Large intestine (tissue), 3 donors: ENCODE data around the gene GALNT14. TPM values are rescaled to one million over a fixed set of nuclear protein-coding genes. Genes with fewer than 3 reads are reported as not detected.

Experiments used
- DNase-seq, 2 donors: peaks; one replicate each; pipeline versions ENCODE4 v3.0.0 to v3.0.0-alpha.2; 2013
- H3K27ac ChIP-seq: one replicate; pipeline ENCODE4 v1.5.1; 2013; ENCODE audit warnings: low read length
- H3K27me3 ChIP-seq: 2 replicates; pipeline ENCODE4 v1.6.1; 2013; ENCODE audit warnings: low read length; ENCODE audit not compliant: control insufficient read depth, insufficient read depth
- H3K36me3 ChIP-seq: 2 replicates; pipeline ENCODE4 v1.6.1; 2013; ENCODE audit warnings: low read length; ENCODE audit not compliant: control insufficient read depth, insufficient read depth
- H3K4me1 ChIP-seq: one replicate; pipeline ENCODE4 v1.6.1; 2013; ENCODE audit warnings: low read length; ENCODE audit not compliant: control insufficient read depth, insufficient read depth
- H3K4me3 ChIP-seq: one replicate; pipeline ENCODE4 v1.5.1; 2013; ENCODE audit warnings: low read length
- H3K9me3 ChIP-seq: one replicate; pipeline ENCODE4 v1.6.1; 2013; ENCODE audit warnings: mild to moderate bottlenecking, low read depth, low read length, moderate library complexity; ENCODE audit not compliant: control insufficient read depth
- WGBS: methylation state at CpG from one replicate; pipeline ENCODE4 v1.1.5; 2013; ENCODE audit warnings: low lambda C conversion rate; ENCODE audit not compliant: insufficient coverage; 5-methylcytosine and 5-hydroxymethylcytosine counted together
- polyA plus RNA-seq: library from polyadenylated mRNA; unstranded; fragments of 120-200 nt; gene quantifications from one replicate; pipeline ENCODE4 v1.2.1, GENCODE V29; 2013

GALNT14 gene
- polyA plus RNA-seq, 1 donor, result 3.1 TPM

- no peaks in the 10 kb centered on the region for H3K36me3 ChIP-seq
- H3K27me3 ChIP-seq, result peaks cover 2% of the 10 kb centered on the region
- DNase-seq, result no peak
- H3K9me3 ChIP-seq, result no peaks in the 10 kb centered on the region
- WGBS, result no CpG with 5 or more reads among the region's 2 CpGs
- no peak overlapping the region for H3K4me3 ChIP-seq
- H3K27ac ChIP-seq, result no peak overlapping the region
- peaks cover 3% of the 10 kb centered on the region for H3K4me1 ChIP-seq
Measured at GRCh38 chr2:30984148-30984547, 154.1 kb downstream of the GALNT14 start.

- Histone ChIP-seq H3K27ac (no peak overlapping the region), H3K36me3 (no peaks in the 10 kb centered on the region), H3K4me3 (no peak overlapping the region), H3K4me1 (peaks cover 3% of the 10 kb centered on the region), H3K9me3 (no peaks in the 10 kb centered on the region), H3K27me3 (no peaks in the 10 kb centered on the region)
- WGBS, result 40% methylated on average over 1 of the region's 8 CpGs
- no peak for DNase-seq
Measured at GRCh38 chr2:30981510-30981909, 156.7 kb downstream of the GALNT14 start.

DNA sequence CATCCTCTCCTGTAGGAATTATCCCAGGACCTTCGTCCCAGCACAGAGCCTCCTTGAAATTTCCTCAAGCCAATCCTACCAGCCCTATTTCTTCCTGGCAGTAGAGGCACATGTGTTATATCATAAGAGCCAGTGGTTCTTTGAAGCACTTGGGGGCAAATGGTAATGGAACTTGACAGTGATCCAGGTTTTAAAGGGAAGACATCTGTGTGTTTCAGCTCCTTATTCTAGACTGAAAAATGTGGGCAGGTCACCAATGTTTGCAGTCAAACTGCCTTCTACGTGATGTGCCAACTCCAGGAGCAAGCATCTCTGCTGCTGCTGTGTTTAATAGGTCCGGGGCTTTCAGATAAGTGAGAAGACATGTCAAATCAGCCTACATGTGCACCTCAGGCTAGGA lies 157.1 kb downstream of the GALNT14 start:
- H3K4me1 ChIP-seq, result peaks cover 2% of the 10 kb centered on the region
- no peak overlapping the region for H3K4me3 ChIP-seq
- no peaks in the 10 kb centered on the region for H3K9me3 ChIP-seq
- no peak overlapping the region for H3K27ac ChIP-seq
- WGBS, result no CpG with 5 or more reads among the region's 3 CpGs
- no peak for DNase-seq
- H3K36me3 ChIP-seq, result no peaks in the 10 kb centered on the region
- peaks cover under 1% of the 10 kb centered on the region for H3K27me3 ChIP-seq

DNA sequence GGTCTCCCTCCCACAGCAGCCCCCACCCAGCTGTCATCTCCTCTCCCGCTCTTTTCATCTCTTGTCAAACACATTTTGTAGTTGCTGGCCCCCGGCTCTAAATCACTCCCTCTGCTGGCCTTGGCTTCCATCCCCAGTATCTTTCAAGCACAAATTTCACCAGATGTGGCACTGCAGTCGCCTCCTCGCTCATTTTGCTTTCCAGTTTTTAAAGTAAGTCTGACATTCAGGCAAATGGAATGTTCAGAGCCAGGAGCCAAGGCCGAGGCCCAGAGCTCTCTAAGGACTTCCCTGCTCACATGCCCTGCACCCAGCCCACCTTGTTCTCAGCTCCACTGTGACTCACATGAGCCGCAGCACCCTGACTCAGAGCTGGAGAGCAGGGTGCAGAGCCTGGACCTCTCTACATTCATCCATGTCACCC lies 158.4 kb downstream of the GALNT14 start:
- DNase-seq, result no peak
- H3K36me3 ChIP-seq, result no peaks in the 10 kb centered on the region
- H3K27ac ChIP-seq, result no peak overlapping the region
- 0% methylated on average over 1 of the region's 6 CpGs for WGBS
- H3K9me3 ChIP-seq, result no peaks in the 10 kb centered on the region
- H3K27me3 ChIP-seq, result peaks cover 3% of the 10 kb centered on the region
- no peak overlapping the region for H3K4me3 ChIP-seq
- H3K4me1 ChIP-seq, result no peaks in the 10 kb centered on the region

DNA sequence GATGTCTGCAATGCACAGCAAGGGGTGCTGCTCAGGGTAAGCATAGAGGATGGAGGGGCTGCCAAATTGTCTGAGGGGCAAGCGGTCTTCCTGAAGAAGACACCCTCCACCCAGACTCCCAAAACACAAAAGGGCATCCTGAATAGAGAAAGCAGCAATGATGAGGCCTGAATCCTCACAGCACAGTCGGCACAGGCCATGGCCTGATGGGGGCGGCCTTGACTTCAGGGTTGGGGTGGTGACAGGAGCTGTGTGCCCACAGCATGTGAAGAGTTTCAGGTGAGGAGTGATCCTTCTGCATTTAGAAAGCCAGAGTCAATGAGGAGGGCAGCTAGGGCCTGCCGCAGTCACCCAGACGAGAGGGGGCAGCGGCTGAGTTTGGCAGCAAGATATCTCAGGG lies 159.4 kb downstream of the GALNT14 start:
- Histone ChIP-seq H3K4me3 (no peak overlapping the region), H3K4me1 (no peaks in the 10 kb centered on the region), H3K27me3 (peaks cover 3% of the 10 kb centered on the region), H3K9me3 (no peaks in the 10 kb centered on the region), H3K36me3 (no peaks in the 10 kb centered on the region), H3K27ac (no peak overlapping the region)
- no peak for DNase-seq
- WGBS, result no CpG with 5 or more reads among the region's 6 CpGs

GRCh38 chr2:30978044-30978443 lies 160.2 kb downstream of the GALNT14 start:
- DNase-seq, result no peak
- H3K36me3 ChIP-seq, result no peaks in the 10 kb centered on the region
- H3K9me3 ChIP-seq, result no peaks in the 10 kb centered on the region
- no peak overlapping the region for H3K4me3 ChIP-seq
- no peaks in the 10 kb centered on the region for H3K4me1 ChIP-seq
- H3K27ac ChIP-seq, result no peak overlapping the region
- 100% methylated on average over 1 of the region's 5 CpGs for WGBS
- peaks cover 3% of the 10 kb centered on the region for H3K27me3 ChIP-seq

GRCh38 chr2:30975156-30975555 lies 163.1 kb downstream of the GALNT14 start:
- no CpG with 5 or more reads among the region's 3 CpGs for WGBS
- H3K9me3 ChIP-seq, result no peaks in the 10 kb centered on the region
- no peak overlapping the region for H3K27ac ChIP-seq
- H3K27me3 ChIP-seq, result peaks cover 3% of the 10 kb centered on the region
- DNase-seq, result no peak
- H3K4me1 ChIP-seq, result no peaks in the 10 kb centered on the region
- no peak overlapping the region for H3K4me3 ChIP-seq
- H3K36me3 ChIP-seq, result no peaks in the 10 kb centered on the region

DNA sequence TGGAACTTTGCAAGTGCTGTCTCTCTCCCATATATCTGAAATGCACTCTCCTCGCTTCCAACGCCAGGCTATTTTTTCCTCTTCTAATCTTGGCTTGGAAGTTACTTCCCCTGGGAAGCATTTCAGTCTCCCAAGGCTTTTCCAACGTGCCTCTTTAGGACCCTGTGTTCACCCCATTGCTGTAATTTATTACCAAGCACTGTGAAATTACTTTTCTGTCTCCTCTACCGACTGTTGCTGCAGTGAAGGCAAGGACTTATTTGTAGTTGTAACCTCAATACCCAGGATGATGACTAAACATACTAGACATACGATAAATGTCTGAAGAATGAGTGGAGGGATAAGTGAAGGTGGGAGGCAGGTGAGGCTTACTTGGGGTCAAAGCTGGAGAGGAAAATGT lies 163.7 kb downstream of the GALNT14 start:
- Histone ChIP-seq H3K36me3 (no peaks in the 10 kb centered on the region), H3K27me3 (peaks cover 3% of the 10 kb centered on the region), H3K9me3 (no peaks in the 10 kb centered on the region), H3K27ac (no peak overlapping the region), H3K4me3 (no peak overlapping the region), H3K4me1 (no peaks in the 10 kb centered on the region)
- WGBS, result 79% methylated on average over 3 of the region's 5 CpGs
- DNase-seq, result no peak

- H3K27ac ChIP-seq, result no peak overlapping the region
- 100% methylated on average over 1 of the region's 1 CpG for WGBS
Measured at GRCh38 chr2:30974092-30974491, 164.1 kb downstream of the GALNT14 start.

GRCh38 chr2:30971231-30972025 lies 166.8 kb downstream of the GALNT14 start:
- DNase-seq, result no peak
- no peak overlapping the region for H3K27ac ChIP-seq
- H3K4me3 ChIP-seq, result no peak overlapping the region
- H3K36me3 ChIP-seq, result no peaks in the 10 kb centered on the region
- peaks cover 3% of the 10 kb centered on the region for H3K27me3 ChIP-seq
- WGBS, result 85% methylated on average over 8 of the region's 19 CpGs
- no peaks in the 10 kb centered on the region for H3K4me1 ChIP-seq
- H3K9me3 ChIP-seq, result no peaks in the 10 kb centered on the region

More at GRCh38 chr2:30974092-30974491, 164.1 kb downstream of the GALNT14 start:
- Histone ChIP-seq H3K36me3 (no peaks in the 10 kb centered on the region), H3K27me3 (peaks cover 3% of the 10 kb centered on the region), H3K4me1 (no peaks in the 10 kb centered on the region), H3K4me3 (no peak overlapping the region), H3K9me3 (no peaks in the 10 kb centered on the region)
- DNase-seq, result no peak
